GM18861 (cell line): Measurements from ENCODE around the gene ZDHHC7.

Experiments used
- ATAC-seq: cut with Tn5 transposase; IDR thresholded peaks from one replicate; pipeline ENCODE4 v1.9.1; 2021; ENCODE audit not compliant: unreplicated experiment

ZDHHC7 gene

DNA sequence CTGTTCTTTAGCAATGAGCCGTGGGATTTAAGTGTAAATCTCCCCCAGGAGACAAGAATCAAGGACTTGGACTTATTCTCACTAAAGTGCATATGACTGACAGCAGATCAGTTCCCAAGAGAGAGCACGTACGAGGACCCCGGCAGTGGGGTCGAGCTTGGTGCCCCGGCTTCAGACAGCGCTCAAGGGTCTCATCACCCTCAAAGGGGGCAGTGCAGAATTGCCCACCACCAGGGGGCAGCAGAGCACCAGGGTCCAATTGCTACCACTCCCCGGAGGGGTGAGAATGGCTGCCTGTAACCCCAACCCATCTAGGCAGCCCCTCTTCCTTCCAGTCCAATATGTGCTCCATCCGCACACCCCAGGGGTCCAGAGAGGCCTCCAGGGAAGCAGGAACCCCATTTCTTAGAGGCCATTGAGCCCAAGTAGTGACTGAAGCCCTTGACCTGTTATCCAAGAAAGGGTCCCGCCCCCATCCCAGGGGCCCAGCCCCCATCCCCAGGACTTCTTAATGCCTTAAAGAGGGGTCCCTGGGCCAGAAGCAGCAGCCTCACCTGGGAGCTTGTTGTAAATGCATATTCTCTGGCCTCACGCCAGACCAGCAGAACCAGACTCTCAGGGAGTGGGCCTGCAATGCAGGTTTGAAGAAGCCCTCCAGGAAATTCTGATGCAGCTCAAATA is 86.1 kb downstream of the ZDHHC7 start:
- ATAC-seq = no peak

GRCh38 chr16:84924331-84925091 is 86.8 kb downstream of the ZDHHC7 start:
- no peak for ATAC-seq
